ENCODE measurements around the gene KRT4. TPM values are rescaled to one million over a fixed set of nuclear protein-coding genes. Genes with fewer than 3 reads are reported as not detected.

Gene KRT4
- total RNA-seq, 2 donors from 2014 or later: not detected

- ATAC-seq (ENCODE audit: insufficient number of reproducible peaks, low FRiP score, low read depth): no peak
- no peaks in the 10 kb centered on the region for H3K36me3 ChIP-seq
Measured at GRCh38 chr12:52838609-52839435, 24.9 kb upstream of the KRT4 start.

DNA sequence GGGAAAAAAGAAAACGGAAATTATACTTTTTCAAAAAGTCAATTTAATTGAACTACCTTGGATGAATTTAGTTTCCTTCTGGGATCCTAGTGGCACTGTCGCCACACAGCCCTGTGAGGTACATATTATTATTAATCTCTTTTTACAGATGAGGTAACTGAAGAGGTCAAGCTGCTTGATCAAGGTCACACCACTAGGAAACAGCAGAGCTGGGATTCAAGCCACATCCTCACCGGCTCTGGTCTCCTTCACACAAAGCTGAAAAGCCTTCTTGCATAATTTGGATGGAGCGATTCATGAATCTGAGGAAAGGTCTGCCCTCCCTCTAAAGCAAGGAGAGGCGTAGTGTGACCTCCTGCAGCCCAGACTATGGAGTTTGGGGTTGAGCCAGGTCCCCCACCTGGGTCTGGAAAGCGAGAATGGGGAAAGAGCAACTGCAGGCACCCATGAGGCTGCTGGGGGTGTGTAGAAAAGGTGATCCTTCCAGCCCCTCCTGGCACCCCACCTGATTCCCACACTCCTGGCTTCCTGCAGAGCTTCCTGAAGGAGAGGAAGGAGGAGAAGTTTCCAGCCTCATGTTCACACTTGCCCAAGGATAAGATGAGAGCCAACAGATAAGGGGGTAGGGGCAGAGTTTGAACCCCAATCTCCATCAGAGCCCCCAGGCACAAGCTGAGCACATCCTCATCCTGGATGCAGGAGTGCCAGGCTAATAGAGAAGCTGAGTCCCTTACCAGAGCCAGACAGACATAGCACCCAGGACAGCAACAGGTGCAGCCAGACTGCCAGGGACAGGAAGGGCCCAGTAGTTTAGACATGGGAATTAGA, 24.1 kb upstream of the KRT4 start:
- Histone ChIP-seq H3K4me3 (no peak overlapping the region), H3K4me1 (ENCODE audit: control insufficient read depth in 1 of 2, low read depth in 2 of 2) (no peaks in the 10 kb centered on the region), H3K9me3 (no peaks in the 10 kb centered on the region), H3K36me3 (no peaks in the 10 kb centered on the region), H3K27me3 (replicated peaks; ENCODE audit: insufficient read depth) (no peaks in the 10 kb centered on the region), H3K27ac (no peak overlapping the region)
- DNase-seq (ENCODE audit: low spot score) (no peak), ATAC-seq (ENCODE audit: insufficient number of reproducible peaks, low FRiP score, low read depth) (no peak)
- TF ChIP-seq CTCF (IDR thresholded peaks at IDR 0.05): no peak

More at GRCh38 chr12:52838609-52839435, 24.9 kb upstream of the KRT4 start:
- TF ChIP-seq CTCF (IDR thresholded peaks at IDR 0.05): no peak
- Histone ChIP-seq H3K9me3 (no peaks in the 10 kb centered on the region), H3K4me3 (no peak overlapping the region), H3K27ac (no peak overlapping the region), H3K27me3 (replicated peaks; ENCODE audit: insufficient read depth) (no peaks in the 10 kb centered on the region), H3K4me1 (ENCODE audit: control insufficient read depth in 1 of 2, low read depth in 2 of 2) (no peaks in the 10 kb centered on the region)
- DNase-seq (ENCODE audit: low spot score): no peak

GRCh38 chr12:52837413-52837741, 23.5 kb upstream of the KRT4 start:
- no peak for TF ChIP-seq CTCF (IDR thresholded peaks at IDR 0.05)
- ATAC-seq (ENCODE audit: insufficient number of reproducible peaks, low FRiP score, low read depth): no peak
- H3K36me3 ChIP-seq: no peaks in the 10 kb centered on the region
- H3K4me1 ChIP-seq (ENCODE audit: control insufficient read depth in 1 of 2, low read depth in 2 of 2): no peaks in the 10 kb centered on the region
- H3K9me3 ChIP-seq: no peaks in the 10 kb centered on the region
- no peaks in the 10 kb centered on the region for H3K27me3 ChIP-seq (replicated peaks; ENCODE audit: insufficient read depth)
- no peak overlapping the region for H3K4me3 ChIP-seq
- DNase-seq (ENCODE audit: low spot score): no peak
- no peak overlapping the region for H3K27ac ChIP-seq

DNA sequence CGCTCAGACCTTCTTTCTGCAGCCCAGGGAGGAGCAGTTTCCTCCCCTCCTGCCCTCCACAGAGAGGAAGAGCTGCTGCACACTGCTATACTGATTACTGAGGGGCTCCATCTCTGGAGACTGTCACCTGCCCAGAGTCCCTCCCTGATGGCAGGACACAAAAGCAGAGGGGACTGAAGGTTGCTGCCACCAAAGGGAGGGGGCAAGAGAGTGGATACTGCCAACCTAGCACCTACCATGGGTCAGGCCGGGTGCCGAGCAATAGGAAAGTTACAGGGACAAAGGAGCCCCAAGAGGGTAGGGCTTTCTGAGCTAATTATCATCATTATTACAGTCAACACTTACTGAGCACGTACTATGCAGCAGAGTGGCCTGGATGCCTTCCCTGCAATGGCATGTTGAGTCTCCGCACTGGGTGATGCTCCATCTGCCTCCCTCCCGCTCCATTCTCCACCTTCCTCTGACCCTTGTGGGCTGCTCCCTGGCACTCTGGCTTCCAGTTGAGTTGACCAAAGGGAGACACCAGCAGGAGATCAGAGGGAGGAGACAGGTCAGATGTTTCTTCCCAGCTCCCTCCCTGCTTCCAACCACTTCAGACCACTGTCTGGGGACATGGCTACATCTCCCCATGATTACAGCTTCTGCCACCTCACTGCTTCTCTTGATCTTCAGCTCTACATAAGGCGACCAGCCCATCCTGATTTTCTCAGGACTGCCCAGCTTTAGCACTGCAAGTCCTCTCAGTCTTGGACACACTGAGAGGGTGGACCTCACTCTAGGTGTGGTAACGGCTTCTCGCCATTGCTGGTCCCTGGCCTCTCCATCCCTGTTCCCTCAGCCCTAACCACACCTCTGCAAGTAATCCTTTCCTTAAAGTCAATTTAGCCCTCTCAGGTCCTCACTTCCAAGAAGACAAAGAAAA, 22.8 kb upstream of the KRT4 start:
- ATAC-seq (ENCODE audit: insufficient number of reproducible peaks, low FRiP score, low read depth): no peak
- H3K27me3 ChIP-seq (replicated peaks; ENCODE audit: insufficient read depth): no peaks in the 10 kb centered on the region
- no peak overlapping the region for H3K27ac ChIP-seq
- no peak for DNase-seq (ENCODE audit: low spot score)
- H3K4me1 ChIP-seq (ENCODE audit: control insufficient read depth in 1 of 2, low read depth in 2 of 2): no peaks in the 10 kb centered on the region
- no peak overlapping the region for H3K4me3 ChIP-seq
- TF ChIP-seq CTCF (IDR thresholded peaks at IDR 0.05): no peak
- no peaks in the 10 kb centered on the region for H3K9me3 ChIP-seq
- no peaks in the 10 kb centered on the region for H3K36me3 ChIP-seq

Data from thoracic aorta (tissue), 2 donors.